ENCODE data around the gene MRPS33. TPM values are rescaled to one million over a fixed set of nuclear protein-coding genes. Genes with fewer than 3 reads are reported as not detected.
"Not testable (repeated sequence)": the region's sequence is repeated elsewhere in the genome, so short reads cannot be mapped to it uniquely, and the experiment has no call there.

Gene MRPS33
- total RNA-seq = 73.0 and 74.2 TPM in 2 replicates

DNA sequence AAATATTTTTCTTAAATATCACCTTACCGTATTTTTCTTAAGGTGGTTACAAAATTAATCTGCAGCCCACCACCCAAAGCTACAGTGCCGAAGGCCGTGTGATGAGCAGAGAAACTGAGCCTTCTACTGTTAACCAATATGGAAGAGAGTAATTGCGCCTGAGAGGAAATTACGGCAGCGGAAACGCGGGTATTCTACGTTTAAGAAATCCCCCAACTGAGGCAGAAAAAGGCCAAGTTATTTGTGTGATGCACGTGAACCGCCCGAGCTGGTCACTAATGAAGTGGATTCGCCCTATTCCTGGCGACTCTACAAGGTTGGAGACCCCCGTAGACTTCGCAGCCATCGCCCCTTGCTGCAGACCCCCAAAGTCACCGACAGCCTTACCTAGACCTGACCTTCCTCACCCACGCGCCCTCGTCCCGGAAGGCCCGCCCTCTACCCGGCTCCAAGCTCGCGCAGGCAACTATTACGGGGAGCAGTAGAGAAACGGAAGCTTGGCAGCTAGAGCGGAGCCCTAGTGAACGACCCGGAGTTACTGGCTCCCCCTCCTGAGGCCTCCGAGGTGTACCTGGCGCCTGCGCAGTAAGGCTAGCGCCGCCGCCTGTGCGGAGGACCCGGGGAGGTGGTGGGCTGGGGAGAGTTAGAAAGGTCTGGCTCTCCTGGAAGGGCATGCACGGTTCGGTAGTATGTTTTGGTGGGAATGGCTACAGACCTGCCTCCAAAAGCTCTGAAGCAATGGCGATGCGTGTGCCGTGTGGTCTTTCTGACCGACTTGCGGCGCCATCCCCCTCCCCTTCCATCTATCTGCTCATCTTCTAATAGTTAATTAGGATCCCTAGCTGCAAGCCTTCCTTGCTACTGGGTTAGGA is at the start of gene MRPS33:
Gene MRPS33, minus strand, starts transcription at position 429 of the 872 bp plus-strand sequence. CDS start 4,319 bp downstream, outside the sequence.
- intact Hi-C loops (cut with micrococcal nuclease) = loop anchor here (1.0 to 10.0 kb wide), 13 partner anchors 9 to 1670 kb away; partner anchors contain the start of genes BRAF, FMC1, HIPK2 and MKRN1
- Mint-ChIP-seq H3K9me3 (peaks cover 7% of the 10 kb centered on the region), H3K36me3 (ENCODE audit: low read depth) (peaks cover 6% of the 10 kb centered on the region), H3K27me3 (peaks cover 19% of the 10 kb centered on the region), H3K27ac (peak within 1 kb of the TSS; percentile 100), H3K4me1 (peaks cover 30% of the 10 kb centered on the region), H3K4me3 (peak within 1 kb of the TSS; percentile 99)
- DNase-seq = peak; percentile 98

DNA sequence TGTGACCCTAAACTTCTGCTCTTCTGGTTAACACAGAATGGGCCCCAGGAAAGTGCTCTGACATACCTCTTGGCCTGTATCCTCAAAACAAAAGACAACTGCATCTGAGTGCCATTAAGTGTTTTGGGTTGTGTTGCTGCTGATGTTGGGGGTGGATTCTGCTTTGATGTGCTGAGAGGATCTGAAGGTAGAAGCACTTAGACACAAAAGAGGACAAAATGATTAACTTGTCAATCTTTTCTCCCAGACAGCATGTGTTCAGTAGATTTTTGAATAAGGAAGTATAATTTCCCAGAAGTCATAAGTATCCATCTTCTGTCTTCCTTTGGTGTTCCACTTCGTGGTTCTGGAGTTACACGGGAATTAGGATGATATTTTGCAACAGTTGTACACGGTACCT is 43.0 kb upstream of the MRPS33 start:
- H3K27me3 Mint-ChIP-seq = peaks cover 12% of the 10 kb centered on the region
- DNase-seq = no peak
- H3K4me1 Mint-ChIP-seq = peaks cover 12% of the 10 kb centered on the region
- H3K36me3 Mint-ChIP-seq (ENCODE audit: low read depth) = peaks cover 1% of the 10 kb centered on the region
- intact Hi-C loops (cut with micrococcal nuclease) = no loop called here
- no peak overlapping the region for H3K27ac Mint-ChIP-seq
- H3K9me3 Mint-ChIP-seq = no peaks in the 10 kb centered on the region
- H3K4me3 Mint-ChIP-seq = no peak overlapping the region

DNA sequence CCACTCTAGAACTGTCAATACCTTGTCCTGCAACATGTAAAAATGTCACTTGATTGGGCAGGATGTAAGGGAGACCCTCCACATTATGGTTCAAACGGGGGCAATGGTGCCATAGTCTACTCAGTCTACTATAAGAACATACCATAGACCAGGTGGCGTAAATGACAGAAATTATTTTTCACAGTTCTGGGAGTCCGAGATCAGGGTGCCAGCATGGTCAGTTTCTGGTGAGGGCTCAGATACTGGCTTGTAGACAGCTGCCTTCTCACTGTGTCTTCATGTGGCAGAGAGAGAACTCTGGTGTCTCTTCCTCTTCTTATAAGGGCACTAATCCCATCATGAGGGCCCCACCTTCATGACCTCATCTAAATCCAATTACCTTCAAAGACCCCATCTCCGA is 40.4 kb upstream of the MRPS33 start:
- peaks cover 11% of the 10 kb centered on the region for H3K27me3 Mint-ChIP-seq
- peaks cover 4% of the 10 kb centered on the region for H3K9me3 Mint-ChIP-seq
- DNase-seq = no peak
- intact Hi-C loops (cut with micrococcal nuclease) = no loop called here
- peaks cover 20% of the 10 kb centered on the region for H3K4me1 Mint-ChIP-seq
- H3K4me3 Mint-ChIP-seq = no peak overlapping the region
- H3K27ac Mint-ChIP-seq = no peak overlapping the region
- H3K36me3 Mint-ChIP-seq (ENCODE audit: low read depth) = peaks cover 1% of the 10 kb centered on the region

DNA sequence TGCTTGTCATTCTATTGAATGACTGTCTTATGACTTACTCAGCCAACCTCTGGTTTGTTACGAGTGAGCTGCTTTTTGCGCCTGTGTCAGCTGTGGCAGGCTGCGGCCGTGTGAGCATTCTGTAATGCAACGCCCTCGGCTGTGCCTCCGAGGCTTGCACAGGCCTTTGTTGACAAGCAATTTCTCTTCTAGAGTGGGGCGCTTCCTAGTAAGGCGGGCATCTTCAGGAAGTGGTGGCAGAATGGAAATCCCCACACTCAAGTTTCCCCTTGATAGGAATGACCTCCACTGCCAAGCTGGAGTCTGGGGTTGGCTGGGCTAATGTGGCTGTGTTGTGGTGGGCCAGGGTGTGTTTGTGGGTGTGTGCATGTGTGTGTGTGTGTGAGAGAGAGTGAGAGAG is 38.9 kb upstream of the MRPS33 start:
- peaks cover 1% of the 10 kb centered on the region for H3K36me3 Mint-ChIP-seq (ENCODE audit: low read depth)
- H3K4me1 Mint-ChIP-seq = peaks cover 20% of the 10 kb centered on the region
- peak overlapping the region; percentile 16 for H3K4me3 Mint-ChIP-seq
- H3K9me3 Mint-ChIP-seq = peaks cover 4% of the 10 kb centered on the region
- peak overlapping the region; percentile 83 for H3K27ac Mint-ChIP-seq
- peak; percentile 89 for DNase-seq
- intact Hi-C loops (cut with micrococcal nuclease) = loop anchor here (2.0 kb wide), 2 partner anchors 17 to 39 kb away; partner anchors contain the start of gene MRPS33
- peaks cover 21% of the 10 kb centered on the region for H3K27me3 Mint-ChIP-seq

DNA sequence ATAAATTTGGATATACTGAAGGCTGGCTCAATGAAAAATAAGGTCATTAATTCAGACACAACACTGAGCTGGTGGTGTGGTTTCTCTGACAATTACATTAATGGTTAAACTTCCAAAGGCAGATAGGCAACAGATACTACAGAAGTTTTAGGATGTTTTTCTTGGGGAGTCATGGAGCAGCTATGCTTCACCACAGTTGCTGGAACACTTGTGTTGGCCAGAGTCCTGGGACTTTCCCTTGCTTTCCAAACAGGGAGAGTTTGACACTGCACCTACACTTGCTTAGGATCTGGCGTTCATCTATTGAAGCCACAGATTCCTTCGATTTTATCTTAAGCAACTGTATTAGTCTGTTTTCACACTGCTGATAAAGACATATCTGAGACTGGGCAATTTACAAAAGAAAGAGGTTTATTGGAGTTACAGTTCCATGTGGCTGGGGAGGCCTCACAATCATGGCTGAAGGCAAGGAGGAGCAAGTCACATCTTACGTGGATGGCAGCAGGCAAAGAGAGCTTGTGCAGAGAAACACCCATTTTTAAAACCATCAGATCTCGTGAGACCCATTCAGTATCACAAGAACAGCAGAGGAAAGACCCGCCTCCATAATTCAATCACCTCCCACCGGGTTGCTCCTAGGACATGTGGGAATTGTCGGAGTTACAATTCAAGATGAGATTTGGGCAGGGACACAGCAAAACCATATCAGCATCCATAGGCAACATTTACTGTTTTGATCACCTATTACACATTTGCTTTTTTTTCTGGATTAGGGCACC is 31.3 kb upstream of the MRPS33 start:
- no peak overlapping the region for H3K4me3 Mint-ChIP-seq
- H3K27me3 Mint-ChIP-seq = peaks cover 39% of the 10 kb centered on the region
- intact Hi-C loops (cut with micrococcal nuclease) = no loop called here
- peaks cover 4% of the 10 kb centered on the region for H3K9me3 Mint-ChIP-seq
- no peak for DNase-seq
- no peaks in the 10 kb centered on the region for H3K4me1 Mint-ChIP-seq
- no peaks in the 10 kb centered on the region for H3K36me3 Mint-ChIP-seq (ENCODE audit: low read depth)
- no peak overlapping the region for H3K27ac Mint-ChIP-seq

DNA sequence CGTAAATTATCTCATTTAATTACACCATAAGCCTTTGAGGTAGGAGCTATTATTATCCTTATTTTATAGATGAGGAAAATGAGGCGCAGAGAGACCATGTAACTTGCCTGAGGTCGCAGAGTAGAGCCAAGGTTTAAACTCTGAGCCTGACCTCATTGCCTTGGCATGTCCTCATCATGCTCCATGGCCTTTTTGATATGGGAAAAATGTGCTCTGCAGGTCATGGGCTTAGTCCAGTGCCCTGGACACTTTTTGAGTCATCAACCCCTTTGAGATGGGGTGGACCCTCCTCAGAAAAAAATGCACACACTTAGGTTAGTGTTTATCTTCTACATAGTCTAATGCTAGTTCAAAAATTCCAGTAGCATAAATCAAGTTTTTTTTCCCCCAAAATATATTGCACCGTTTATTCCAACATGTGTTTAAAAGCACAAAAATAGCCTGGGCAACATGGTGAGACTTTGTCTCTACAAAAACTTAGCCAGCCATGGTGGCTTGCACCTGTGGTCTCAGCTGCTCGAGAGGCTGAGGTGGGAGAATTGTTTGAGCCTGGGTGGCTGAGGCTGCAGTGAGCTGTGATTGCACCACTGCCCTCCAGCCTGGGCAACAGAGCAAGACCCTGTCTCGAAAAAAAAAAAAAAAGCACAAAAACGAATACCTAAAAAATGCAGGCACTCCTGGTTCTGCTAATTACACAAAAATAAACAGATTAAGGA is 30.5 kb upstream of the MRPS33 start:
- intact Hi-C loops (cut with micrococcal nuclease) = no loop called here
- Mint-ChIP-seq H3K4me1 (no peaks in the 10 kb centered on the region), H3K36me3 (ENCODE audit: low read depth) (no peaks in the 10 kb centered on the region), H3K9me3 (peaks cover 1% of the 10 kb centered on the region), H3K27me3 (peaks cover 38% of the 10 kb centered on the region), H3K4me3 (no peak overlapping the region), H3K27ac (no peak overlapping the region)
- DNase-seq = no peak

GRCh38 chr7:141043616-141044015 is 28.9 kb upstream of the MRPS33 start:
- H3K27ac Mint-ChIP-seq = no peak overlapping the region
- peaks cover 7% of the 10 kb centered on the region for H3K9me3 Mint-ChIP-seq
- H3K4me1 Mint-ChIP-seq = no peaks in the 10 kb centered on the region
- intact Hi-C loops (cut with micrococcal nuclease) = no loop called here
- DNase-seq = no peak
- no peak overlapping the region for H3K4me3 Mint-ChIP-seq
- H3K27me3 Mint-ChIP-seq = peaks cover 35% of the 10 kb centered on the region
- H3K36me3 Mint-ChIP-seq (ENCODE audit: low read depth) = no peaks in the 10 kb centered on the region

DNA sequence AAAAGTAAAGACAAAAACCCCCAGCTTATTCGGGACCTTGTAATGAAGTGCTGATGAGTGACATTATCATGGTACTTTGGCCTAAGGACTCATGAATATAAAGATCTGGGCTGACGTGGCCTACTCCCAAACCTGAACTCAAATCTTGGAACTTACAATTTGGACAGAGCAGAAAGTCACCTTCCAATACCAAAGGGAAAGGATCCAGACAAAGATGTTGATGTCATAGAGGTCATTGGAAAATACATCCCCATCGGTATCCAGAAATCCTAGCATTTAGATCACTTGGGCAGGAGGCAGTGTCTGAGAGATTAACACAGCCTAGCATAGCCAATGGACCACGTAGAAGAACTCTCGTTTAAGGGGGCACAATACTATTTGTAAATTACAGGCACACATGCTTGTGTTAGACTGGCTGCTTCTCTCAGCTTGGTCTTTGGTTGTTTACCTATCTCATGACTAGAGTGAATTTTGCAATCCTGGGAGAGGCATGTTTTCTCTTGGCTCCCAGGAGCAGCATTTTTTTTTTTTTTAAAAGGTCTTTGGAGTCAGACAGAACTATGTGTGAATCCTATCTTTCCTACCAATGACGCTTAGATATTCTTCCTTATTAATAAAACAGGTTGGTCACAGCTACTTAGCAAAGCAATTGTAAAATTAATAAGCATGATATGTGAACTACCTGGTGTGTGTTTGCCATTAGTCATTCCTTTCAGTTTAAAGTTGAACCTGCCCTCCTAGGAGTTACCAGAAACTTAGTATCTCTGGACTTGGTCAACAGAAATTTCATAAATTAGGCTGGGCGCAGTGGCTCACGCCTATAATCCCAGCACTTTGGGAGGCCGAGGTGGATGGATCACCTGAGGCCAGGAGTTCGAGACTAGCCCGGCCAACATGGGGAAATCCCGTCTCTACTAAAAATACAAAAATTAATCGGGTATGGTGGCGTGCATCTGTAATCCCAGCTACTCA is 27.8 kb upstream of the MRPS33 start:
- no peak overlapping the region for H3K27ac Mint-ChIP-seq
- H3K9me3 Mint-ChIP-seq = peaks cover 7% of the 10 kb centered on the region
- H3K27me3 Mint-ChIP-seq = peaks cover 30% of the 10 kb centered on the region
- intact Hi-C loops (cut with micrococcal nuclease) = no loop called here
- DNase-seq = no peak
- H3K4me3 Mint-ChIP-seq = no peak overlapping the region
- no peaks in the 10 kb centered on the region for H3K36me3 Mint-ChIP-seq (ENCODE audit: low read depth)
- H3K4me1 Mint-ChIP-seq = no peaks in the 10 kb centered on the region

GRCh38 chr7:141039376-141039775 is 24.6 kb upstream of the MRPS33 start:
- no peaks in the 10 kb centered on the region for H3K4me1 Mint-ChIP-seq
- peaks cover 10% of the 10 kb centered on the region for H3K9me3 Mint-ChIP-seq
- H3K27ac Mint-ChIP-seq = no peak overlapping the region
- H3K36me3 Mint-ChIP-seq (ENCODE audit: low read depth) = no peaks in the 10 kb centered on the region
- H3K27me3 Mint-ChIP-seq = peaks cover 23% of the 10 kb centered on the region
- DNase-seq = no peak
- intact Hi-C loops (cut with micrococcal nuclease) = no loop called here
- no peak overlapping the region for H3K4me3 Mint-ChIP-seq

DNA sequence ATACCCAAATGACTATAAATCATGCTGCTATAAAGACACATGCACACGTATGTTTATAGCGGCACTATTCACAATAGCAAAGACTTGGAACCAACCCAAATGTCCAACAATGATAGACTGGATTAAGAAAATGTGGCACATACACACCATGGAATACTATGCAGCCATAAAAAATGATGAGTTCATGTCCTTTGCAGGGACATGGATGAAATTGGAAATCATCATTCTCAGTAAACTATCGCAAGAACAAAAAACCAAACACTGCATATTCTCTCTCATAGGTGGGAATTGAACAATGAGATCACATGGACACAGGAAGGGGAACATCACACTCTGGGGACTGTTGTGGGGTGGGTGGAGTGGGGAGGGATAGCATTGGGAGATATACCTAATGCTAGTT is 23.3 kb upstream of the MRPS33 start:
- H3K4me3 Mint-ChIP-seq; DNase-seq; H3K36me3 Mint-ChIP-seq (ENCODE audit: low read depth); H3K9me3 Mint-ChIP-seq; intact Hi-C loops (cut with micrococcal nuclease); H3K27ac Mint-ChIP-seq; H3K4me1 Mint-ChIP-seq: not testable (repeated sequence)
- peaks cover 21% of the 10 kb centered on the region for H3K27me3 Mint-ChIP-seq

GRCh38 chr7:141032539-141033323 is 18.0 kb upstream of the MRPS33 start:
- H3K36me3 Mint-ChIP-seq (ENCODE audit: low read depth); H3K4me3 Mint-ChIP-seq; intact Hi-C loops (cut with micrococcal nuclease); H3K4me1 Mint-ChIP-seq; DNase-seq; H3K27ac Mint-ChIP-seq: not testable (repeated sequence)
- Mint-ChIP-seq H3K9me3 (peaks cover 15% of the 10 kb centered on the region), H3K27me3 (peaks cover 24% of the 10 kb centered on the region)

DNA sequence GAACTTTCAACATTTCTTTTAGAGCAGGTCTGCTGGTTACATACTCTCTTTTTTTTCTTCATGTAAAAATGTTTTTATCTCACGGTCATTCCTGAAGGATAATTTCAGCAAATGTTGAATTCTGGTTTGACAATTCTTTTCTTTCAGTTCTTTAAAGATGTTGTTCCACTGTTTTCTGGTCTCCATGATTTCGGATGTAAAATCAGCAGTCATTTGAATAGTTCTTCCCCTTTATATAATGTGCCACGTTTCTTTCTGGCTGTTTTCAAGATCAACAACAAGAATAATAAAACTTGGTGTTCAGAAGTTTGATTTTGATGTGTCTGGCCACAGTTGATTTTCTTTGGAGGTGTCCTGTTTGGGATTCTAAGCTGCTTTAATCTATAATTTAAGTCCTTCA is 14.0 kb upstream of the MRPS33 start:
- Mint-ChIP-seq H3K4me1 (peaks cover 2% of the 10 kb centered on the region), H3K4me3 (no peak overlapping the region), H3K36me3 (ENCODE audit: low read depth) (peaks cover 16% of the 10 kb centered on the region), H3K27me3 (peaks cover 16% of the 10 kb centered on the region), H3K27ac (no peak overlapping the region), H3K9me3 (peaks cover 26% of the 10 kb centered on the region)
- intact Hi-C loops (cut with micrococcal nuclease) = no loop called here
- DNase-seq = no peak
